ENCODE data around the gene URM1. TPM values are rescaled to one million over a fixed set of nuclear protein-coding genes. Genes with fewer than 3 reads are reported as not detected.

The URM1 gene
- total and polyA plus RNA-seq, 9 donors: 48.3 to 82.2 (median 68.0) TPM

DNA sequence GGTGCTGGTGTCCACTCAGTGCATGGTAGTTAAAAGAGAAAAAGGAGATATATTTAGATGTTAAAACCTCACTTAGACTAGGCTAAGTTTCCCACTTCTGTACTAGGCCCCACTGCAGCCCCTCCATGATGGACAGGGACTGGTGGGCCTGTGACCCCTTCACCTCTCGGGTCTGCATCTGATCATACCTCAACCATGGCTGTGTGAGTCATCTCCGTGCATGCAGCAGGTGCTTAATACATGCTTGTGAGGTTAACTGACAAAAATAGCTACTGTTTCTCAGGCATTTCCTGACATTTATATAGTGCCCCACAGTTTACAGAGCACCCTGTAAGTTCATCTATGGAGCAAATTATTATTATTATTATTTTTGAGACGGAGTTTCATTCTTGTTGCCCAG is 8.4 kb upstream of the URM1 start:
- Histone ChIP-seq H3K4me3 (ENCODE audit: low read length) (no peak overlapping the region), H3K9me3 (replicated peaks; ENCODE audit: control insufficient read depth, low read depth, low read length) (no peaks in the 10 kb centered on the region), H3K4me1 (ENCODE audit: control insufficient read depth, insufficient read depth, low read length) (peaks cover 54% of the 10 kb centered on the region), H3K27me3 (ENCODE audit: control insufficient read depth, insufficient read depth, low read length) (no peaks in the 10 kb centered on the region), H3K27ac (ENCODE audit: low read length) (peak overlapping the region; percentile 82), H3K36me3 (ENCODE audit: control insufficient read depth, insufficient read depth, low read length) (peaks cover 5% of the 10 kb centered on the region)
- no peak for DNase-seq
- 80% methylated on average over 1 of the region's 3 CpGs for WGBS (ENCODE audit: insufficient coverage)

- Histone ChIP-seq H3K36me3 (ENCODE audit: control insufficient read depth, insufficient read depth, low read length) (no peaks in the 10 kb centered on the region), H3K27ac (ENCODE audit: low read length) (peak overlapping the region; percentile 86), H3K9me3 (replicated peaks; ENCODE audit: control insufficient read depth, low read depth, low read length) (no peaks in the 10 kb centered on the region), H3K4me3 (ENCODE audit: low read length) (no peak overlapping the region), H3K4me1 (ENCODE audit: control insufficient read depth, insufficient read depth, low read length) (peaks cover 55% of the 10 kb centered on the region), H3K27me3 (ENCODE audit: control insufficient read depth, insufficient read depth, low read length) (no peaks in the 10 kb centered on the region)
- DNase-seq: no peak
- WGBS (ENCODE audit: insufficient coverage): 56% methylated on average over 1 of the region's 4 CpGs
These were observed 5.6 kb upstream of the URM1 start for GRCh38 chr9:128365525-128365924.

- no peak overlapping the region for H3K4me3 ChIP-seq (ENCODE audit: low read length)
- H3K27ac ChIP-seq (ENCODE audit: low read length): no peak overlapping the region
- no peaks in the 10 kb centered on the region for H3K9me3 ChIP-seq (replicated peaks; ENCODE audit: control insufficient read depth, low read depth, low read length)
- no peaks in the 10 kb centered on the region for H3K27me3 ChIP-seq (ENCODE audit: control insufficient read depth, insufficient read depth, low read length)
- peaks cover 36% of the 10 kb centered on the region for H3K4me1 ChIP-seq (ENCODE audit: control insufficient read depth, insufficient read depth, low read length)
- no peak for DNase-seq
- H3K36me3 ChIP-seq (ENCODE audit: control insufficient read depth, insufficient read depth, low read length): peaks cover 13% of the 10 kb centered on the region
- WGBS (ENCODE audit: insufficient coverage): 93% methylated on average over 6 of the region's 9 CpGs
These were observed 2.0 kb upstream of the URM1 start for GRCh38 chr9:128369024-128369706.

- no peak for DNase-seq
- Histone ChIP-seq H3K4me1 (ENCODE audit: control insufficient read depth, insufficient read depth, low read length) (peaks cover 25% of the 10 kb centered on the region), H3K4me3 (ENCODE audit: low read length) (peak overlapping the region; percentile 99), H3K27me3 (ENCODE audit: control insufficient read depth, insufficient read depth, low read length) (no peaks in the 10 kb centered on the region), H3K9me3 (replicated peaks; ENCODE audit: control insufficient read depth, low read depth, low read length) (no peaks in the 10 kb centered on the region), H3K27ac (ENCODE audit: low read length) (peak overlapping the region; percentile 100), H3K36me3 (ENCODE audit: control insufficient read depth, insufficient read depth, low read length) (peaks cover 23% of the 10 kb centered on the region)
These were observed 815 bp upstream of the URM1 start for GRCh38 chr9:128370367-128370751.

DNA sequence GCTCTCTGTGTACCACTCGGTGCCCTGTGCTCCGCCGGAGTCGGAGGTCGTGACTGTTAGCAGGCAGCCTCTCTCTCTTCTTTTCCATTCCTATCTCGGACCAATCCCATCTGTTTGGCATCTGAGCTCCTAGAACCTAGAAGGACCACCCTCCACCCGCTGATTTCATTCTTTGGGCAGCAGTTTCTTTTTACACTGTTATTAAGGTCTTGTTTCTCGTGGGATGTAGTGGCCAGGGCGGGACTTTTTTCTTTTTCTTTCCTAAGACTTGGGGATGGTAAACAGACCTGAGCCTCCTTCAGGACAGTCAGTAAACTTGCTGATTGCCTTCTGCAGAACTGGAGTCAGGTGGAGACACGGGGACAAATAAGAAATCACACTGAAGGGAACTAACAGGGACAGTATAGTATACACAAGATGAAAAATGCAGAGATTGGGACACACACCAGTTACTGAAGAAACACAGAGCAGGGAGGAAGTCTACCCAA is 500 bp downstream of the URM1 start:
- H3K4me1 ChIP-seq (ENCODE audit: control insufficient read depth, insufficient read depth, low read length): peaks cover 20% of the 10 kb centered on the region
- 0% methylated on average over 6 of the region's 10 CpGs for WGBS (ENCODE audit: insufficient coverage)
- H3K27me3 ChIP-seq (ENCODE audit: control insufficient read depth, insufficient read depth, low read length): no peaks in the 10 kb centered on the region
- H3K27ac ChIP-seq (ENCODE audit: low read length): peak overlapping the region; percentile 87
- H3K36me3 ChIP-seq (ENCODE audit: control insufficient read depth, insufficient read depth, low read length): peaks cover 25% of the 10 kb centered on the region
- H3K4me3 ChIP-seq (ENCODE audit: low read length): peak overlapping the region; percentile 99
- no peaks in the 10 kb centered on the region for H3K9me3 ChIP-seq (replicated peaks; ENCODE audit: control insufficient read depth, low read depth, low read length)
- DNase-seq: no peak

GRCh38 chr9:128372188-128372641 is 1.0 kb downstream of the URM1 start:
- H3K4me3 ChIP-seq (ENCODE audit: low read length): peak overlapping the region; percentile 99
- H3K9me3 ChIP-seq (replicated peaks; ENCODE audit: control insufficient read depth, low read depth, low read length): no peaks in the 10 kb centered on the region
- no peak for DNase-seq
- H3K27ac ChIP-seq (ENCODE audit: low read length): no peak overlapping the region
- WGBS (ENCODE audit: insufficient coverage): 80% methylated on average over 4 of the region's 4 CpGs
- peaks cover 27% of the 10 kb centered on the region for H3K36me3 ChIP-seq (ENCODE audit: control insufficient read depth, insufficient read depth, low read length)
- no peaks in the 10 kb centered on the region for H3K27me3 ChIP-seq (ENCODE audit: control insufficient read depth, insufficient read depth, low read length)
- peaks cover 20% of the 10 kb centered on the region for H3K4me1 ChIP-seq (ENCODE audit: control insufficient read depth, insufficient read depth, low read length)

GRCh38 chr9:128372784-128373183 is 1.6 kb downstream of the URM1 start:
- DNase-seq: no peak
- peaks cover 20% of the 10 kb centered on the region for H3K4me1 ChIP-seq (ENCODE audit: control insufficient read depth, insufficient read depth, low read length)
- peaks cover 32% of the 10 kb centered on the region for H3K36me3 ChIP-seq (ENCODE audit: control insufficient read depth, insufficient read depth, low read length)
- H3K27ac ChIP-seq (ENCODE audit: low read length): no peak overlapping the region
- H3K27me3 ChIP-seq (ENCODE audit: control insufficient read depth, insufficient read depth, low read length): no peaks in the 10 kb centered on the region
- WGBS (ENCODE audit: insufficient coverage): no CpG with 5 or more reads among the region's 1 CpG
- H3K9me3 ChIP-seq (replicated peaks; ENCODE audit: control insufficient read depth, low read depth, low read length): no peaks in the 10 kb centered on the region
- H3K4me3 ChIP-seq (ENCODE audit: low read length): no peak overlapping the region

DNA sequence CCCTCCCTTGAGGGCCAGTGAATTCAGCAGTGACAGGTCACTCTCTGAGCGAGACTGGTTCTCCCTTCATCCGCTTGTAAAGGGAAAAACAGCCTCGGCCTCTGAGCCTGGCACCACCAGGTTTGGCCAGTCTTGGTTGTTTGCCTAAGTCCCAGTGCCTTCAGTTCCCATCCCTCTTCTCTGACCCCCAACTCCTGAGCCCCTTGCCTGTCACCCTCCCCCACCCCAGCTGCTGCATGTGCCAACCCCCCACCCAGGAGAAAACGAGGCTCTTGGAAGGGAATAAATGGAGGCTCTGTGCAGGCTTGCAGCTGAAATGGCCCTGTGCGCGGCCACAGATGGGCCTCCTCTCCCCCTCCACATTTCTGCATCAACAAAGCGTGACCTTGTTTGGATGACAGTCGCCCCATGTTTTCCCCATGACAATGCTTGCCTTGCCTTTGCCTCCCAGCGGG is 3.1 kb downstream of the URM1 start:
- Histone ChIP-seq H3K27me3 (ENCODE audit: control insufficient read depth, insufficient read depth, low read length) (no peaks in the 10 kb centered on the region), H3K4me1 (ENCODE audit: control insufficient read depth, insufficient read depth, low read length) (peaks cover 20% of the 10 kb centered on the region), H3K36me3 (ENCODE audit: control insufficient read depth, insufficient read depth, low read length) (peaks cover 41% of the 10 kb centered on the region), H3K27ac (ENCODE audit: low read length) (no peak overlapping the region), H3K9me3 (replicated peaks; ENCODE audit: control insufficient read depth, low read depth, low read length) (no peaks in the 10 kb centered on the region), H3K4me3 (ENCODE audit: low read length) (no peak overlapping the region)
- no peak for DNase-seq
- 96% methylated on average over 4 of the region's 9 CpGs for WGBS (ENCODE audit: insufficient coverage)

DNA sequence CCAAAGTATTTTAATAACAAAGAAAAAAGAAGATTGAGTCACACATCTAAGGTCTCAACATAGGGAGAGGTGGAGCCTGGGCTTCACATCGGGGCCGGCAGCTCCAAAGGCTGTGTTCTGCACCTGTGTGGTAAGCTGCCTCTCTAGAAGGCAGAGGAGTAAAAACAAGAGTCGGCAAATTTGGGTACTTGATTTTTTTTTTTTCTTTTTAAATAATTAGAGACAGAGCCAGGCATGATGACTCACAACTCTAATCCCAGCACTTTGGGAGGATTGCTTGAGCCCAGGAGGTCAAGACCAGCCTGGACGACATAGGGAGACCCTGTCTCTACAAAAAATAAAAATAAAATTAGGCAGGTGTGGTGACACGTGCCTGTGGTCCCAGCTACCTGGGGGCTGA is 4.7 kb downstream of the URM1 start:
- DNase-seq: no peak
- no peak overlapping the region for H3K27ac ChIP-seq (ENCODE audit: low read length)
- no peaks in the 10 kb centered on the region for H3K27me3 ChIP-seq (ENCODE audit: control insufficient read depth, insufficient read depth, low read length)
- no CpG with 5 or more reads among the region's 5 CpGs for WGBS (ENCODE audit: insufficient coverage)
- peaks cover 12% of the 10 kb centered on the region for H3K4me1 ChIP-seq (ENCODE audit: control insufficient read depth, insufficient read depth, low read length)
- H3K36me3 ChIP-seq (ENCODE audit: control insufficient read depth, insufficient read depth, low read length): peaks cover 47% of the 10 kb centered on the region
- H3K9me3 ChIP-seq (replicated peaks; ENCODE audit: control insufficient read depth, low read depth, low read length): no peaks in the 10 kb centered on the region
- H3K4me3 ChIP-seq (ENCODE audit: low read length): no peak overlapping the region

DNA sequence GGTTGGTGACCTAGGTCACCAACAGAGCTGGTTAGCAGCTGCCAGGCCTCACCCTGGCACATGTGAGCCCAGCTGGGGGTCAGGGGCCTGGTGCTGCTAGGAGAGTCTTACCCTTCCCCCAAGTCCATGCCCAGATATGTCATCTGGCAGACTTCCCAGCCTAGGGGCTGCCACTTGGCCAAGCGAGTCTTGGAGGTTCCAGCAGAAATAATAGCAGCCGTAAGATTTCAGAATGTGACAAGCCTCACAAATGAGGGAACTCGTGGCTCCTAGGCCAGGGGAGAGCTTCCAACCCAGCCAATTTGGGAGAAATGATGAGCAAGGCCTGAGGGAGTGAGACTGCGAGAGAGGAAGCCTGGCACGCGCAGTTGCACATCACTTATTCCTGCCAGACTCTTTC is 11.1 kb downstream of the URM1 start:
- H3K4me1 ChIP-seq (ENCODE audit: control insufficient read depth, insufficient read depth, low read length): peaks cover 34% of the 10 kb centered on the region
- 72% methylated on average over 2 of the region's 6 CpGs for WGBS (ENCODE audit: insufficient coverage)
- peak; percentile 56 for DNase-seq
- no peaks in the 10 kb centered on the region for H3K27me3 ChIP-seq (ENCODE audit: control insufficient read depth, insufficient read depth, low read length)
- H3K9me3 ChIP-seq (replicated peaks; ENCODE audit: control insufficient read depth, low read depth, low read length): no peaks in the 10 kb centered on the region
- H3K4me3 ChIP-seq (ENCODE audit: low read length): no peak overlapping the region
- H3K27ac ChIP-seq (ENCODE audit: low read length): peak overlapping the region; percentile 84
- peaks cover 56% of the 10 kb centered on the region for H3K36me3 ChIP-seq (ENCODE audit: control insufficient read depth, insufficient read depth, low read length)

Data from muscle of leg (tissue), 11 donors.